ENCODE measurements around the gene ARFRP1. TPM values are rescaled to one million over a fixed set of nuclear protein-coding genes. Genes with fewer than 3 reads are reported as not detected.

Gene ARFRP1
- total and polyA plus RNA-seq, 2 of the 4 experiments (the other 2 are of a cell fraction), result 25.3 to 36.6 TPM

DNA sequence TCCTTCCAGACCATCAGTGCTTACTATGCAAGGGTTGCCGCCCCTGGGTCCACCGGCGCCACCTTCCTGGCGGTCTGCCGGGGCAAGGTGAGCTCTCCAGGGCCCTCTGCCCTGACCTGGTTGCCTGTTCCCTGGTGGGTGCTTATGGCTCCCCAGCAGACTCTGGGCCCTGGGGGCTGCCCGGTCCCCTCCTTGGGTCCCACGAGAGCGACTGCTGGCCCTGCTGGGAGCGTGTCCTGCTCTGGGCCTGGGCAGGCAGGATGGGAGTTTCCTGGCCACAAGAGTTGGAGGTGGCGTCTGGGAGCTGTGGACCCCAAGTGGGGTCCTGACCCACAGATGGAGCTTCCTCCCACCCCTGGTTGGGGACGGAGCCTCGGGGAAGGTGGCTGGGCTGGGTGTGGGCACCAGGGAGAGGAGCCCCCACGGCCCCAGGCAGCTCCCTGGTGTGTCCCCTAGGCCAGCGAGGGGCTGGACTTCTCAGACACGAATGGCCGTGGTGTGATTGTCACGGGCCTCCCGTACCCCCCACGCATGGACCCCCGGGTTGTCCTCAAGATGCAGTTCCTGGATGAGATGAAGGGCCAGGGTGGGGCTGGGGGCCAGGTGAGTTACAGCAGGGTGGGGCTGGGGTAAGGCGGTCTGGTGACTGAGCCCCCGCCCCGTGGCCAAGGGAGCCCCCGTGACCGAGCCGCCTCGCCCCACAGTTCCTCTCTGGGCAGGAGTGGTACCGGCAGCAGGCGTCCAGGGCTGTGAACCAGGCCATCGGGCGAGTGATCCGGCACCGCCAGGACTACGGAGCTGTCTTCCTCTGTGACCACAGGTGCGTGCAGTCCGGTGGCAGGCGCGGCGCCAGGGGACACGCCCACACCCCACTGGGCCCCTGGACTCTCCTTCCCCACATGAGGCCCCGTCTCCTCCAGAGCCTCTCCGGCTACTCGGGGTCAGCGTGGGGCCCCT, 18.5 kb downstream of the ARFRP1 start:
- peaks cover 14% of the 10 kb centered on the region for H3K9me1 ChIP-seq (ENCODE audit: insufficient read depth, low read length)
- no peak overlapping the region for H3K4ac ChIP-seq (ENCODE audit: low read depth, low read length)
- H3K4me1 ChIP-seq (ENCODE audit: control insufficient read depth, insufficient read depth, low read length), result peaks cover 15% of the 10 kb centered on the region
- no peak for DNase-seq
- WGBS, 2 experiments (ENCODE audit: extremely low coverage in 2 of 2, insufficient read length in 1 of 2), result 96% methylated on average over 21 of the region's 44 CpGs; no CpG with 5 or more reads in 1 of the 2 experiments
- dilution Hi-C loops (cut with HindIII; ENCODE audit: low sequenced_read_pairs, unreplicated experiment) (no loop called here), in situ Hi-C loops (cut with MboI; ENCODE audit: low sequenced_read_pairs) (no loop called here), intact Hi-C loops (cut with micrococcal nuclease) (no loop called here)
- H4K5ac ChIP-seq (ENCODE audit: low read depth, low read length), result no peak overlapping the region
- no peak overlapping the region for H3K4me3 ChIP-seq (ENCODE audit: insufficient read depth, low read depth, low read length)
- H3K4me2 ChIP-seq (ENCODE audit: low read depth, low read length), result no peak overlapping the region
- ATAC-seq (ENCODE audit: low read depth), result no peak
- H3K14ac ChIP-seq (replicated peaks; ENCODE audit: low read depth, low read length), result no peak overlapping the region
- no peak overlapping the region for H3K27ac ChIP-seq (ENCODE audit: insufficient read depth, low read length)
- peaks cover 0 to 26% of the 10 kb centered on the region in 2 experiments; a peak in 2 of 4 replicates for H3K79me1 ChIP-seq (ENCODE audit: low read depth in 1 of 2, low read length in 2 of 2)
- H2AK5ac ChIP-seq (ENCODE audit: low read depth, low read length), result no peak overlapping the region; the same call in 1 of the 2 replicates
- H4K20me1 ChIP-seq (ENCODE audit: insufficient read depth, low read length), result no peaks in the 10 kb centered on the region
- no peaks in the 10 kb centered on the region for H3K9me3 ChIP-seq (ENCODE audit: control insufficient read depth, insufficient read depth, low read length)
- no peak overlapping the region for H2BK5ac ChIP-seq (ENCODE audit: low read depth, low read length, poor library complexity, severe bottlenecking)
- peaks cover 3% of the 10 kb centered on the region; the same call in 1 of the 2 replicates for H3K36me3 ChIP-seq (ENCODE audit: control insufficient read depth, insufficient read depth, low read length)
- no peak overlapping the region for H3K9ac ChIP-seq (ENCODE audit: low read depth, low read length)
- H4K91ac ChIP-seq (ENCODE audit: insufficient read depth, low read depth, low read length), result no peak overlapping the region; the same call in 1 of the 2 replicates
- H2AK9ac ChIP-seq (replicated peaks; ENCODE audit: low read depth, low read length, poor library complexity), result peak overlapping the region; percentile 50
- no peak overlapping the region for H2BK20ac ChIP-seq (ENCODE audit: low read depth, low read length)
- peak overlapping the region; percentile 21 for H2AFZ ChIP-seq (replicated peaks; ENCODE audit: low read length, poor library complexity)
- H3K18ac ChIP-seq (ENCODE audit: low read depth, low read length), result no peak overlapping the region
- no peak overlapping the region for H4K8ac ChIP-seq (ENCODE audit: low read depth in 2 of 2, low read length in 2 of 2)
- ChIA-PET CTCF (no interaction called here), POLR2A (ENCODE audit: unreplicated experiment) (no interaction called here)
- H3K23ac ChIP-seq (ENCODE audit: low read depth, low read length), result no peak overlapping the region
- BruUV-seq (replicated peaks), result no TSS peak
- H2BK120ac ChIP-seq (ENCODE audit: low read depth, low read length), result no peak overlapping the region
- no peak overlapping the region for H2BK15ac ChIP-seq (ENCODE audit: low read depth, low read length)
- no peak overlapping the region for H3K56ac ChIP-seq (ENCODE audit: extremely low read depth, insufficient read depth, low read length)
- no peaks in the 10 kb centered on the region for H3K27me3 ChIP-seq (ENCODE audit: control insufficient read depth, insufficient read depth, low read length)
- no peak for TF ChIP-seq NFE2L2 (IDR thresholded peaks at IDR 0.05; ENCODE audit: low read depth, low read length)
- TF ChIP-seq CEBPB (IDR thresholded peaks at IDR 0.05; ENCODE audit: low read depth, low read length), result no peak
- TF ChIP-seq CHD1 (IDR thresholded peaks at IDR 0.05; ENCODE audit: low read depth, low read length), result no peak
- TF ChIP-seq BHLHE40 (IDR thresholded peaks at IDR 0.05; ENCODE audit: low read depth, low read length), result no peak
- TF ChIP-seq, protein P1, sequence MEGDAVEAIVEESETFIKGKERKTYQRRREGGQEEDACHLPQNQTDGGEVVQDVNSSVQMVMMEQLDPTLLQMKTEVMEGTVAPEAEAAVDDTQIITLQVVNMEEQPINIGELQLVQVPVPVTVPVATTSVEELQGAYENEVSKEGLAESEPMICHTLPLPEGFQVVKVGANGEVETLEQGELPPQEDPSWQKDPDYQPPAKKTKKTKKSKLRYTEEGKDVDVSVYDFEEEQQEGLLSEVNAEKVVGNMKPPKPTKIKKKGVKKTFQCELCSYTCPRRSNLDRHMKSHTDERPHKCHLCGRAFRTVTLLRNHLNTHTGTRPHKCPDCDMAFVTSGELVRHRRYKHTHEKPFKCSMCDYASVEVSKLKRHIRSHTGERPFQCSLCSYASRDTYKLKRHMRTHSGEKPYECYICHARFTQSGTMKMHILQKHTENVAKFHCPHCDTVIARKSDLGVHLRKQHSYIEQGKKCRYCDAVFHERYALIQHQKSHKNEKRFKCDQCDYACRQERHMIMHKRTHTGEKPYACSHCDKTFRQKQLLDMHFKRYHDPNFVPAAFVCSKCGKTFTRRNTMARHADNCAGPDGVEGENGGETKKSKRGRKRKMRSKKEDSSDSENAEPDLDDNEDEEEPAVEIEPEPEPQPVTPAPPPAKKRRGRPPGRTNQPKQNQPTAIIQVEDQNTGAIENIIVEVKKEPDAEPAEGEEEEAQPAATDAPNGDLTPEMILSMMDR (conservative IDR thresholded peaks at IDR 0.05; ENCODE audit: low read depth, low read length), result no peak
- TF ChIP-seq MAFK (IDR thresholded peaks at IDR 0.05; ENCODE audit: low read depth, low read length), result no peak
- no peak for TF ChIP-seq SMC3 (IDR thresholded peaks at IDR 0.05; ENCODE audit: low read depth, low read length)
- TF ChIP-seq POLR2A (IDR thresholded peaks at IDR 0.05; ENCODE audit: low read depth, low read length), result no peak
- TF ChIP-seq FOS (IDR thresholded peaks at IDR 0.05; ENCODE audit: low read depth, low read length), result no peak
- TF ChIP-seq, protein P2, sequence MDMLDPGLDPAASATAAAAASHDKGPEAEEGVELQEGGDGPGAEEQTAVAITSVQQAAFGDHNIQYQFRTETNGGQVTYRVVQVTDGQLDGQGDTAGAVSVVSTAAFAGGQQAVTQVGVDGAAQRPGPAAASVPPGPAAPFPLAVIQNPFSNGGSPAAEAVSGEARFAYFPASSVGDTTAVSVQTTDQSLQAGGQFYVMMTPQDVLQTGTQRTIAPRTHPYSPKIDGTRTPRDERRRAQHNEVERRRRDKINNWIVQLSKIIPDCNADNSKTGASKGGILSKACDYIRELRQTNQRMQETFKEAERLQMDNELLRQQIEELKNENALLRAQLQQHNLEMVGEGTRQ (IDR thresholded peaks at IDR 0.05; ENCODE audit: low read depth, low read length), result no peak
- TF ChIP-seq MXI1 (IDR thresholded peaks at IDR 0.05; ENCODE audit: borderline replicate concordance, low read depth, low read length), result no peak
- TF ChIP-seq RAD21 (IDR thresholded peaks at IDR 0.05; ENCODE audit: low read length), result no peak
- no peak for TF ChIP-seq RFX5 (IDR thresholded peaks at IDR 0.05; ENCODE audit: low read depth, low read length)
- no peak for TF ChIP-seq MAZ (IDR thresholded peaks at IDR 0.05; ENCODE audit: borderline replicate concordance, low read depth, low read length)
- no peak for TF ChIP-seq RCOR1 (IDR thresholded peaks at IDR 0.05; ENCODE audit: insufficient replicate concordance, low read length)
